Renal cortex interstitium (tissue), 15 donors: ENCODE measurements around the gene PPP2R5A. TPM values are rescaled to one million over a fixed set of nuclear protein-coding genes. Genes with fewer than 3 reads are reported as not detected.

Experiments
- DNase-seq, 11 donors: peaks; one replicate each; pipeline ENCODE4 v3.0.0-alpha.2; 2013; ENCODE audit warnings: low read depth in 9 of 11, low spot score in 4 of 11; ENCODE audit errors: extremely low read depth in 1 of 11
- long read RNA-seq, 16 experiments: transcript quantifications; one replicate each; lab custom pipeline, GENCODE V29; 2026
- polyA plus RNA-seq, 3 donors: library from polyadenylated mRNA; unstranded; fragments of 120-200 nt; gene quantifications; one replicate each; pipeline ENCODE4 v1.2.1, GENCODE V29; 2013; ENCODE audit not compliant: insufficient read length in 3 of 3

PPP2R5A gene
- 10 to 100 TPM; 28.5 to 38.3 (median 33.8) TPM for polyA plus RNA-seq
- long read RNA-seq, donor 1, partial matches to known transcripts: 11 of 12 reads
- long read RNA-seq, donor 1, other reads (novel, unspliced or antisense): 0 of 12 reads
- long read RNA-seq, donor 2, partial matches to known transcripts: 0 of 10 reads
- long read RNA-seq, donor 2, other reads (novel, unspliced or antisense): 6 of 10 reads
- long read RNA-seq, donor 3, transcript PPP2R5A-201 (13 exons, 3,128 nt): major isoform, 6 of 6 reads
- long read RNA-seq, donor 3, partial matches to known transcripts: 0 of 6 reads
- long read RNA-seq, donor 3, other reads (novel, unspliced or antisense): 0 of 6 reads
- long read RNA-seq, donor 4, partial matches to known transcripts: 0 of 2 reads
- long read RNA-seq, donor 4, other reads (novel, unspliced or antisense): 0 of 2 reads
- long read RNA-seq, donor 5: 0 reads
- long read RNA-seq, donor 6, transcript PPP2R5A-201 (13 exons, 3,128 nt): major isoform, 5 of 5 reads
- long read RNA-seq, donor 6, partial matches to known transcripts: 0 of 5 reads
- long read RNA-seq, donor 6, other reads (novel, unspliced or antisense): 0 of 5 reads
- long read RNA-seq, donor 7, partial matches to known transcripts: 0 of 3 reads
- long read RNA-seq, donor 7, other reads (novel, unspliced or antisense): 0 of 3 reads
- long read RNA-seq, donor 8, transcript PPP2R5A-201 (13 exons, 3,128 nt): major isoform, 5 of 30 reads
- long read RNA-seq, donor 8, partial matches to known transcripts: 25 of 30 reads
- long read RNA-seq, donor 8, other reads (novel, unspliced or antisense): 0 of 30 reads
- long read RNA-seq, donor 9, partial matches to known transcripts: 0 of 2 reads
- long read RNA-seq, donor 9, other reads (novel, unspliced or antisense): 0 of 2 reads
- long read RNA-seq, donor 10, partial matches to known transcripts: 0 of 3 reads
- long read RNA-seq, donor 10, other reads (novel, unspliced or antisense): 0 of 3 reads
- long read RNA-seq, donor 11, partial matches to known transcripts: 0 of 3 reads
- long read RNA-seq, donor 11, other reads (novel, unspliced or antisense): 0 of 3 reads
- long read RNA-seq, donor 12, partial matches to known transcripts: 0 of 1 reads
- long read RNA-seq, donor 12, other reads (novel, unspliced or antisense): 0 of 1 reads
- long read RNA-seq, donor 13, partial matches to known transcripts: 0 of 2 reads
- long read RNA-seq, donor 13, other reads (novel, unspliced or antisense): 0 of 2 reads
- long read RNA-seq, donor 14, partial matches to known transcripts: 32 of 36 reads
- long read RNA-seq, donor 14, other reads (novel, unspliced or antisense): 0 of 36 reads
- long read RNA-seq, donor 15, partial matches to known transcripts: 0 of 1 reads
- long read RNA-seq, donor 15, other reads (novel, unspliced or antisense): 0 of 1 reads
- long read RNA-seq, donor 16, transcript PPP2R5A-201 (13 exons, 3,128 nt): major isoform, 10 of 36 reads
- long read RNA-seq, donor 16, partial matches to known transcripts: 26 of 36 reads
- long read RNA-seq, donor 16, other reads (novel, unspliced or antisense): 0 of 36 reads

DNA sequence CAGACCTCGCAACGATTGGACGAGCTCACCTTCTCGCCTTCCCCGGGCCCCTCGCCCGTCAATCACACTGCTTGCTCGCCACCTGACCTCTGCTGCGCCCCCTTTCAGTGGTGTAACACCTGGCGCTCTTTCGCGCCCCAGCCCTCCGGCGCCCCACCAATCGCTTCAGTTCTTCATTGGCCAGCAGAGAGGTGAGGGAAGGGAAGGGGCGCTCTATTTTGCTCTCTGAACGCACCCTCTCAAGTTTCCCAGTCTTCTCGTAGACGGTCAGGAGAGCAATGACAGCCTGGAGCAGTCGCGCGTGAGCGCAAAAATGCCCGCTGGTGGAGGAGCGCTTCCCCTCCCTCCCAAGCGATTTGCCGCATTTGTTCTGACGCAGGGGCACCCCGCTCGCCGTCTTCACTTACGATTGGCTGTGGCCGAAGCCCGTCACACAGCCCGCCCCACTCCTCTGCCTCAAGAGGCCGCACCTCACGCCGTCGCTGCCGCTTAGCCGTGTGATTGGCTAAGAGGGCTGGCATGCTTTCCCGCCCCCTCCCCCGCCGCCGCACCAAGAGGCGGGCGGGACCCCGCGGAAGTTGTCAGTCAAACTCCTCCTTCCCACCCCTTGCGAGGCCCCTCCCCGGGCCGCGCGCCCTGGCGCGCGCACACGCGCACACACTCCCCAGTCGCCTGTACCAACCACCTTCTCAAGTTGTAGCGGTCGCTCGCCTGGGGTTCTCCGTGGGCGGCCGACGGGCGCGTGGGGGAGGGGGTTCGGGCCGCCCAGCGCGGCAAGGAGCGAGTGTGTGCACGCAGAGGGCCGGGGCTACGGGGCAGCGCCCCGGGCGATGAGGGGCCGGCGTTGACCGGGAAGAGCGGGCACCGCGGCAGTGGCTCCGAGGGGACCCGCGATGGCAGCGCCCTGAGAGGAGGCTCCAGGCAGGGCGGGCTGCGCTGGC is at the start of gene PPP2R5A:
TSS of gene PPP2R5A (plus strand) at position 667 of the 941 bp plus-strand sequence. CDS start 701 bp downstream, outside the sequence.
- peak; percentile 90 to 99 (median 98) for DNase-seq

DNA sequence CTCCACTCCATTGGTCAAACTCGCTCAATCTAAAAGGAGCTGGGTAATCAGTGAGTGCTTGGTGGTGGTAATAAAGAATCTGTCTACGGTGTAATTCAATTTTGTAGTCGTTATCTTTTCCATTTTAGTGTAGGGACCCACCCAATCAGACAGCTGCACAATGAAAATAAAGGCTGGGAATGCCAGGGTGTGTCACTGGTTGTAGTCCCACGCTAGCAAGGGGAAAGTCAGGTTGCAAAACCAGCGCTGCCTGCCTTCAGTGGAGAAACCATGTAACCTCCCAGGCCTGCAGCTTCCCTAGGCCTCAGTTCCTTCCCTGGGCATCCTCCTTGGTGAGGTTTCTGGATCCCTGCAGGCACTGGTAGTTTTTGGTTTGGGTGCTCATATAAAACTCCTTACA is 49.4 kb upstream of the PPP2R5A start:
- no peak for DNase-seq

DNA sequence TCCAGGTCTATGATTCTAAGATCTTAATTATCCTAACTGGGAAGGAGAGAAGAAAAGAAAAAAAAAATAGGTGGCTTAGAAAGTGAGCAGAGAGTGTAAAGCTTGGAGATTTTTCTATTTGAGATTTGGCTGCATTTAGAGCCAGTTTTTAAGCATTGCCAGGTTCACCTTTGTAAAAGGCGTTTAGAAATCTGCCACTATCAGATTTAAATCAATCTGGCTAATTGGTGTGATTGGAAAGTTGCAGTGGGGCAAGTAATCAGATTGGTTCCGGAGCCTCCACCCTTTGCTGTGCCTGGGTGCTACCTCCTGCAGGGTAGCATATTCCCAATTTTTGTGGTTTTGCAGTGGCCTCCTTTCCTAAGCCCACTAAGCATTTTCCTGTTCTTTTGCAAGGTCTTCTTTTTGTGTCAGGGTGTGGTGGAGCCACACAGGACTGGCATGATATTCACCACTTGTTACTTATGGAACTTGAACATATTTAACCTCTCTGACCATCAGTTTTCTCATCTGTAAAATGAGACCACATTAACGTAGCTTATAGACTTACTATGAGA is 48.5 kb upstream of the PPP2R5A start:
- no peak for DNase-seq

DNA sequence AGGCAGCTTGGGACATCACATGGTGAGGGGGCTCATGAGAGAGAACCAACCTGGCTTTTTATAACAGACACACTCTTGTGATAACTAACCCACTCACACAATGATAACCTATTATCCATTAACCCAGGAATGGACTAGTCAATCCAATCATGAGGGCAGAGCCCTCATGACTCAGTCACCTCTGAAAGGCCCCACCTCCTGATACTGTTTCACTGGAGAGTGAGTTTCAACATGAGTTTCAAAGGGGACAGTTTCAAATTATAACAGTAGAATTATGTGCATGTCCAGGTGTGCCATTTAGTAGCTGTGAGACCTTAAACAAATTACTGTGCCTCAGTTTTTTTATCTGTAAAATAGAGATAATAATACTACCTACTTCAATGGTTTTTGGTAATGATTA is 47.6 kb upstream of the PPP2R5A start:
- DNase-seq: no peak

DNA sequence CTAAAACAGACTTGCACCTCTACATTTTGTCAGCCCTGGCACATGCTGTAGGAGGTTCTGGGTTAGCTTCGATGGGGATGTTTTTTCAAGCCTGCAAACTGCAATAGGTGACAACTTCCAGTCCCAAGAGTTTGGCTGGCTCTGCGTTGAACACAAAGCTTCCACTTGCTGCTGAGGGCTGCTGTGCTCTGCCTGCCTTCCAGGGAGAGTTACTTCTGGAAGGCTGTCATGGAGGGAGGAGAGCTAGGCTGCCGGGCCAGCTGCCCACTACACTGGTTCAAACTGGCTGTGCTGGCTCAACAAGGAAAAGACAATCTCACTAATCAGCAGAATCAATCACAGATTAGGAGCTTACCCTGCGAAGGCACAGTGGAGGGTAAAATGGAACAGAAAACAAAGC is 46.7 kb upstream of the PPP2R5A start:
- no peak for DNase-seq

DNA sequence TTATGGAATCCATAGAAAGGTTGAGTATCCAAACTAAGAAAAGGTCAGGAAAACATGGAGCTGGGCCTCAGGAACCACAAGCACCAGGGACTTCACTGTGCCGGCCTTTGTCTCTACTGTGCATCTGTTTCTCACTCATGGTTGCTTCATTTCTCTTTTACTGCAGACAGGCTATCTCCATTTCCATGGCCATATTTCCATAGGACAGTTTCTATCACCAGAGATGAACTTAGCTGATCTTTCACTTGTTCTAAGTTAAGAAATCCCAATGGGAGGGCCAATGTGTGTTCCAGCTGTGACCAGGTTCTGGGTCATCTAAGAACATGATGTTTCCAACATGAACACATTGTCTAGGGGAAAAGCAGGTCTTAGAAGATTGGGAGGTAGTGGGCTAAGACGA is 43.7 kb upstream of the PPP2R5A start:
- no peak for DNase-seq

DNA sequence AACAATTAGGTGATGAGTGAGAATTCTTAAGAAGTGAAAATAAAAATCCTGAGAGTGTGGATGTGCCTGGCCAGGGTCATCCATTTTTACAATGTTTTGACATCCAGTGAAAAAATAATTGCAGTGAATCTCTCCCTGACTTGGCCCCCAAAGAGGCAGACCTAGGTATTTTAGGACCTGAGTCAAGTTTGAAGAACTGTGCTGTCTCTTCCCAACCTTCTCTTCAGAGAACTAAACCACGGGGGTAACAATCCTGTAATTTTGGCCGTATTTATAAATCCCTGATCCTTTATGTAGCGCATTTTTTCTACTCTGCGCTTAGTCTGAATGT is 43.3 kb upstream of the PPP2R5A start:
- no peak for DNase-seq

DNA sequence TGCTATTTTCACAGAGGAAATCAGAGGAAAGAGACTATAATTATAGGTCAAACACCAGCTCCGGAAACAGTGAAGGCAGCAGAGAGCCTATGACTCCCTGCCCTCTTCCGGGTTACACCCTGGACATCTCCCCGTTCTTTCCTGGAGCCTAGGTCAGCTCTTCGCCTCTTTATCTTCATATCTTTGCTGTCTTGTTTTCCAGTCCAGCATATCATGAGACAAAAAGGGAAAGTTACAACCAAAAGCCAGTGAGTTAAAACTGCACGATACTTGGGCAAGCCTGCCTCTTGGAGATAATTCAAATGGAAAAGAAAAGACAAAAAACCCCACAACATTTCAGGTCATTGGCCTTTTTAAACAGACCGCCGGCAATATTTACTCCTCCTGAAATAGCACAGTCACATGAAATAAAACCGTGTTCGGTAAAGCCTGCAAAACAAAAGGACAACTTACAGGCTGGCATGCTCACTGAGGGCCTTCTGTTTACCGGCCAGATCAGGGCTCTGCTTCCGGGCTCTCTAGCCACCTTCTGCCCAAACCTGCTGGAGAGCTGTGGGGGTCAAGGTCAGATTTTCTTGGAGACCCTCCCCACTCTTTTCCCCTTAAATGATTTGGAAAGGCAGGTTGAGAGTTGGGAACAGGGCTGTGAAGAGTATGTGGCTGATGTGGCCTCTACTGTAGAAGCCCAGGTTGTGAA is 42.8 kb upstream of the PPP2R5A start:
- no peak for DNase-seq

DNA sequence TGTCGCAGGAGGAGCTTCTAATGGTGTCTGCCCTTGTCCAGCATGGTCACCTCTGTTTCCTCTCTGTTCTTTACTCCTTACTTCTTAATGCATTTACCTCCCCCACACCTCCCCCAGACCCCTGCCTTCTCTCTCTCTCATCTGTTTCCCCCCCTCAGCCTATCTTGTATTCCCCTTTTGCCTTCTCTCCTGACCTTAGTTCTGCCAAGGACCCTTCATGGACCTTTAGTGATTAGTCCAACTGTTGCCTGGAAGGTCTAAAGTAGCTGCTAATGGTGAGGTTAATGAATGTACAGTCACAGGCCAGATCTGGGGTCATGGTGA is 42.3 kb upstream of the PPP2R5A start:
- DNase-seq: no peak

DNA sequence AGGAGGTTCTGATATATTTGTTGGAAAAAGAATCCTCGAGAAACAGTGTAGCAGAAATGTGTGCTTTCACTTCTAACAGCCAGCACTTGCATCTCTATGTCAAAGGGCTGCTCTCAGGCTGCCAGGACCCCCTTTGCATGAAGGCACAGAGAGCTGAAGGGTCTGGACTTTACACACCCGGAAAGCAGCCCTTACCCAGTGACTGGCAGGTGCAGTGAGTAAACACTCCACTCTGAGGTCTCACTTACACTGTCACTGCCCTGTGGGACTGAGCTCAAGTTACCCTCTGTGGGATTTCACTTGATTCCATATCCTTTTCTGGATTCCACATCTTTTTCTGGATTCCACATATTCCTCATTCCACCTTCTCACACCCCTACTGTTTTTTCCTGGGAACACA is 40.8 kb upstream of the PPP2R5A start:
- DNase-seq: no peak

DNA sequence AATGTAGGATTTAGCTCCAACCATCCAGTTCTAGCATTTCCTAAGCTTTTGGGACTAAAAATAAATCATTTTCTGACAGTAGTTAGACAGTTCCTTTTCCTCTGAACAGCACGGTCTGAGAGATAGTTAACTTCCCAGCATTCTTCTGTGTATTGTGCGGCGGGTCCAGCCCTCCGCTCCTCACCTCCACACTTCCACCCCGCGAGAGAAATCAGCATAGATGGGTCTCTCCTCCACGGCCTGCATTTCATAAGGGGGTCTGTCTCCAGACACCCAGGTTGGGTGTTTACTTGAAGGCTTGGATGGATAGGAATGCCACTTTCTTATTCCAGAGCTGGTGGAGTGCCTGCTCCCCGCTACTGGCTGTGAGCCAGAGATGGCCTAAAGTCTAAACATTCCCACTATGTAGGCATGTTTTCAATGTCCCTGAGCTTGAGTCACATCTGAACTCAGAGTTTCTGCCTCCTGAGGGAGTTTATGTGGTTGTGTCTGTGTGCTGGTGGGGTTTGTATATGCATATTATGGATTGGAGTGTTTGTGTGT is 38.0 kb upstream of the PPP2R5A start:
- no peak for DNase-seq

DNA sequence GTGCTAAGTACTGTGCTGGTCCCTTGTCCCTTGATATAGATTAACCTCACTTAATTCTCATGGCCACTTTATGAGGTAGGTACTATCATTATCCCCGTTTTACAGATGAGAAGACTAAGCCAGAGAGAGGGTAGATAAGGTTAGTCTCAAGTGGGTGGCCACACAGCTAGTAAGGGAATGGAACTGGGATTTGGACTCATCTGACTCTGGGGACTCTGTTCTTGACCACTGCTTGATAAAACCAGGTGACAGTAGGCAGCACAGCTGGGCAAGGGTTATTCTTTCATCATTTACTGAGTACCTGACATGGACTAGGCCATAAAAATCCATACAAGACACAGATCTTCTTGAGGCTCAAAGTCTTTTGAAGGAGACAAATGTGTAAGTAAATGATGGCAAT is 37.2 kb upstream of the PPP2R5A start:
- no peak for DNase-seq

DNA sequence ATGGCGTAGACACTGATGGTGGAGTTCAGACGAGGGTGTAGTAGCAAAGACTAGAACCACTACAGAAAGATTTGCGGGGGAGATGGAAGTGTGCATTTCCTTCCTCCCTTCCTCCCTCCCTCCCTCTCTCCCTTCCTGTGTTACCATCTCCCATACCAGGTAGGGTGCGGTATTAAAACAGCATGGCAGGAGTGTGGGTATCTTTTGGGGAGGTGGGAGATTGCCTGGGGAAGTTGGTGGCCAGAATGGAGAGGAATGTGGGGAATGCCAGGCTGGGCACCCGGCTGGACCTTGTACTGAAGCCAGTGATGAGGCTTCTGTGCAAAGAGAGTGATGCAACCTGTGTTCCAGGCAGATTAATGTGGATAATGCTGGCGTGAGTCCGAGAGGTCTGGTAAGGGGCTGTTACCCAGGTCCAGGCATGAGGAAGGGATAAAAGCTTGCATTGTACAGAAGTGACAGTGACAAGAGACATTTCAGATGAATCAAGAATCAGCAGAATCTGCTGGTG is 30.3 kb upstream of the PPP2R5A start:
- no peak for DNase-seq

DNA sequence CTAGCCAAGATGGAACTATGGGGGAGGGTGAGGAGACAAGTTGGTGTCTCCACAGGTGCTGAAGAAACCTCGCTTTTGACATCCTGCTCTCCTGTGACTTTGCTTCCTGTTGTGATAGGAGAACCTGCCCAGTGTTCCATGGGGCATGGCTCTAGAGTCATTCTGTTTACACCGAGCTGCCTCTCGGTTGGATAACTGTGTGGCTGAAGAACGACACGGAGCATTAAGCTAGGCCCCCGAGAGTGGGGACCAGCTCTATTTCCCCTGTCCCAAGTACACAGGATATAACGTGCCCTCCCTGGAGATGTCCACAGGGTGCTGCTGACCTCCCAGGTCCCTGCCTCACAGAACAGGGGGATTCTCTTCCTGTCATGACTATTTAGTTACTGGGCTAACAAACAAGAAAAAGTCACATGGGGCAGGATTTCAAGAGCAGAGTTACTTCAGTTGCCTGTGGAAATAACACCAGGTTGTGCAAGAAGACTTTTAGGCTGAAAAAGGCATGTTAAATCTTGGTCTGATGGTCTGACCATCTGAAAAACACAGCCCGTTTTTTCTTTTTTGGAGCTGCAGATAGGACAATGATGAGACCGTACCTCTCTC is 29.4 kb upstream of the PPP2R5A start:
- DNase-seq: no peak

DNA sequence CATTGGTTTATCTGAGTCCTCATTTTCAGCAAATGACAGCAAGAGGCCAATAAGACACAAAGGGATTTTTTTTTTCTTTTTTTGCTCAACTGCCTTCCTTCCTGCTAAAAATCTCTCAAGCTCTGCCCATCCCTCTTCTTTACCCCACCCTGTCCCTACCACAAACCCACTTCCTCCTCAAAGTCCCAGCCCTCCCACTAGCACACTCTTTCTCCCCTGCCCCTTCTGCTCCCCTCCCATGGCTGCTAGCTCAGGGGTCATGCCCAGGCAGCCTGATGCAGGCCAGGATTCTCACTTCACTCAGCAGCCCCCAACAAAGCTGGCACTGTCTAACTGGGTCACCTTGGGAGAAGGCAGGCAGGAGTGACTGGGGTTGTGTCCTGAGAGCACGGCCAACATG is 28.8 kb upstream of the PPP2R5A start:
- no peak for DNase-seq

DNA sequence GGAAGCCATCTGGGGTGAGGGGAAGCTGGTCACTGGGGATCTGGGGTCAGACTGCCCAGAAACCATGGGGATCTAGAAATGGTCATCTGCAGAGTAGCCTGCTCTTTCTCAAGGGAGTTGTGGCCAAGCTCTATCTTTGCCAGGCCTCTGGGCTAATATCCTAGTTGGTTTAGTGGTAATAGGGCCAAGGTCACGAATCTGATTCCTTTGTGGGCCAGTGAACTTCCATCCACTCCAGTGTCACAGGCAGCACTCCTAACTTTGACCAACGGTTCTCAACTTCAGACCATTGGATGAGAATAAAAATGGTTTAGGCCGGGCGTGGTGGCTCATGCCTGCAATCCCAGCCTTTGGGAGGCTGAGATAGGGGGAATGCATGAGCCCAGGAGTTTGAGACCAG is 28.1 kb upstream of the PPP2R5A start:
- no peak for DNase-seq
